ENCODE measurements around the gene PDHB.
"Not testable (repeated sequence)": the region's sequence is repeated elsewhere in the genome, so short reads cannot be mapped to it uniquely, and the experiment has no call there.

Gene PDHB

GRCh38 chr3:58440996-58441355 is 7.3 kb upstream of the PDHB start:
- DNase-seq (ENCODE audit: low read depth in 1 of 2, low spot score in 1 of 2) = not testable (repeated sequence)

- DNase-seq (ENCODE audit: low read depth in 1 of 2, low spot score in 1 of 2) = not testable (repeated sequence)
Observed at GRCh38 chr3:58437276-58437675, 3.6 kb upstream of the PDHB start.

DNA sequence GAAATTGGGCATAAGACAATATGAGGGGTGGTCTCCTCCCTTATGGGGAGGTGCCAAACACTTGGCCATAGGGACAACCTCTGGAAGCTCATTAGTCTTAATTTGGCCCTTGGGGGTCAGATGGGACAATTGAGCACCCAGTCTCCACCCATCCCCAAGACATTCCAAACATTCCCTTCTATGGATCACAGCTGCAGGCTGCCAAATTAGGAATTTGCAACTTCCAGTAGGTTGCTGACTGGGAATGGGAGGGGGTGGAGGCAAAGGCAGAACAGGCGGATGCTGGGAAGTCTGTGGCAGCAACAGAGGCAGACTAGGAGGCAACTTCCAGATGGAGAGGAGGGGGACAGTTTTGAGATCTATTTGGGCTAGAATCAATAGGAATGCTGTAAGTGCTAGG is 1.4 kb upstream of the PDHB start:
- no peak for DNase-seq (ENCODE audit: low read depth in 1 of 2, low spot score in 1 of 2)

- no peak for DNase-seq (ENCODE audit: low read depth in 1 of 2, low spot score in 1 of 2)
Observed at GRCh38 chr3:58434511-58434910, 879 bp upstream of the PDHB start.

DNA sequence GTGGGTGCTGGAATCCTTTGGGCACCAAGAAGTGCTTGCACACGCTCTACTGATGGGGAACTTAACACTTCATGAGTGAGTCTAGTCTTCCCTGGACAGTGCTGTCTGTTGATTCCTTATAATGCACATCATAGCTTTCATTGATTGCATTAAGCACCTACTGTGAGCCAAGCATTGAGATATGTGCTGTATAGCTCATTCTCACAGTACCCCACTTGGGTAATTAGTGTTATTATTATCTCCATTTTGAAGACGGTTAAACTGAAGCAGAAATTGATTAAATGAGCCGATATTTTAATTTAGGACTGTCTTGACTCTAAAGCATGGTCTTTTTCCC is 504 bp upstream of the PDHB start:
- DNase-seq (ENCODE audit: low read depth in 1 of 2, low spot score in 1 of 2) = no peak

- DNase-seq (ENCODE audit: low read depth in 1 of 2, low spot score in 1 of 2) = no peak
Observed at GRCh38 chr3:58432905-58433304, 727 bp downstream of the PDHB start.

DNA sequence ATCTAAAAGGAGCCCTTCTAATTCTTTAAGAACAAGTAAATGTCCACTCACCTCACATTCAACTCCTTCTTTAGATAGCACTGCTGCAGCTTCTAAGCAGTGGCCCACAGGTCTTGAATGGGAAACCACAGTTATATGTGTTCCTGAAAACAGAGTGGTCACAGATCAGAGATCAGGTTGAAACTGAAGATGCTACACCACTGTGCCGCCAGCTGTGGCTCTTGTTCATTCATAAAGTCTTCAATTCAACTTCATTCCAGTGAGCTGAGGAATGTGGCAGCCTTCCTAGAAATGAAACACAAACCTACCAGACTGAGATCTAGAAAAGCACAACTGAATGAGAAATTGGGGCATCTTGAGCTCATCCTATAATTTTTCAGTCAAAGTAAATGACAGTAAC is 4.0 kb downstream of the PDHB start:
- no peak for DNase-seq (ENCODE audit: low read depth in 1 of 2, low spot score in 1 of 2)

- DNase-seq (ENCODE audit: low read depth in 1 of 2, low spot score in 1 of 2) = no peak
Observed at GRCh38 chr3:58427661-58428361, 5.8 kb downstream of the PDHB start.

- no peak for DNase-seq (ENCODE audit: low read depth in 1 of 2, low spot score in 1 of 2)
Observed at GRCh38 chr3:58425782-58426181, 7.8 kb downstream of the PDHB start.

- DNase-seq (ENCODE audit: low read depth in 1 of 2, low spot score in 1 of 2) = no peak
Observed at GRCh38 chr3:58424613-58425012, 9.0 kb downstream of the PDHB start.

DNA sequence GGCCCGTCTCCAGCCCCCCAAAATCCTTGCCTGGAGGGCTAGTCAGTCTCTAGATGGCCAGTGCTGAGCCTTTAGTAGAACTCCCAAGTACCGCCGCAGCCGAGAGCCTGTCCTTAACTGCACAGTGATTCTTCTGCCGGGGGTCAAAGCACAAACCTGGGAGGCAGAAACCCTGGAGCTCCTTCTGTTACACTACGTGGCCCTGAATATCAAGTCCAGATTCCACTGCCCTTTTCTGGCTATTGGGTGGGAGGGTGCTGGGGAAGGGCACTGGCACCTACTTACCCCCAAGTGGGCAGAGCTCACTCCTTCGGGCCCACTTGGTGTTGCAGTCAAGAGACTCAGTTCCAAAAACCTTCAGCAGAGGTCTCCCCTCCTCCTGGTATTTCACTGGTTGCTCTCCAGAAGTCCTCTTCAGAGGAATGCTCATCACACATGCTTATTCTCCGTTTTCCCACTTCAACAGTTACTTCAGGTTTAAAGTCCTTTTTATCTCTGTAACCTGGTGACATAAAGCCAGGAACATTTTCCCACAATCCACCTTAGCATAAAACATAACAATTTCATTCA is 10.8 kb downstream of the PDHB start:
- no peak for DNase-seq (ENCODE audit: low read depth in 1 of 2, low spot score in 1 of 2)

DNA sequence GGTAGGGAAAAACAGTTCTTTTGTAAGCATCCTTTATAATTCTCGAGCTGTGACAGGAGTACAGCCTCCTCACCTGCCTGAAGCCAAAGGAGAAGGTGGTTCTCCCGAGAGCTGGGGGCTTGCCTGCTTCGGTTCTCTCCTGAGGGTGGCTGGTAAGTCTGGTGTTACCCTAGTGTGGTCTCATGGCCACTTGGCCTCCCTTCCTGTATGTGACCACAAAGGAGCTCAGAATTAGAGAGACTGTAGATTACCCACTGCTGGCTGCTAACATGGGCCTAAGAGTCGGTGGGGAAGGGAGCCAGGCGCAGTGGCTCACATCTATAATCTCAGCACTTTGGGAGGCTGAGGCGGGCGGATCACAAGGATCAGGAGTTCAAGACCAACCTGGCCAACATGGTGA is 12.6 kb downstream of the PDHB start:
- DNase-seq (ENCODE audit: low read depth in 1 of 2, low spot score in 1 of 2) = no peak

GRCh38 chr3:58419780-58420507 is 13.7 kb downstream of the PDHB start:
- DNase-seq (ENCODE audit: low read depth in 1 of 2, low spot score in 1 of 2) = no peak

- DNase-seq (ENCODE audit: low read depth in 1 of 2, low spot score in 1 of 2) = no peak
Observed at GRCh38 chr3:58418227-58418626, 15.4 kb downstream of the PDHB start.

DNA sequence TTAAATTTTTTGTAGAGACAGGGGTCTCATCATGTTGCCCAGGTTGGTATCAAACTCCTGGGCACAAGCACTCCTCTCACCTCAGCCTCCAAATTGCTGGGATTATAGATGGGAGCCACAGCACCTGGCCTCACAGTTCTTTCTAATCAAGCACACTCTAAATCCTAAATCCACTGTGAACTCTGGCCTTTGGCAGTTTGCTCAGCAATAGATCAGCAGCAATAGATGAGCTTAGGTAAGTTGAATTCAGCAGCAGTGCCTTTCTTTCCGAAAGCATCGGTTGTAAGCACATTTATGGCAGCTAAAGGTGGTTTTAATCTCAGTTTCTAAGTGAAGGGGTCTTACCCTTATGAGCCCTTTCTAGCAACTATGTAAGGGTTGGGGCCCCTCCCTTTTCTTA is 16.6 kb downstream of the PDHB start:
- DNase-seq (ENCODE audit: low read depth in 1 of 2, low spot score in 1 of 2) = no peak

GRCh38 chr3:58416191-58416590 is 17.4 kb downstream of the PDHB start:
- no peak for DNase-seq (ENCODE audit: low read depth in 1 of 2, low spot score in 1 of 2)

DNA sequence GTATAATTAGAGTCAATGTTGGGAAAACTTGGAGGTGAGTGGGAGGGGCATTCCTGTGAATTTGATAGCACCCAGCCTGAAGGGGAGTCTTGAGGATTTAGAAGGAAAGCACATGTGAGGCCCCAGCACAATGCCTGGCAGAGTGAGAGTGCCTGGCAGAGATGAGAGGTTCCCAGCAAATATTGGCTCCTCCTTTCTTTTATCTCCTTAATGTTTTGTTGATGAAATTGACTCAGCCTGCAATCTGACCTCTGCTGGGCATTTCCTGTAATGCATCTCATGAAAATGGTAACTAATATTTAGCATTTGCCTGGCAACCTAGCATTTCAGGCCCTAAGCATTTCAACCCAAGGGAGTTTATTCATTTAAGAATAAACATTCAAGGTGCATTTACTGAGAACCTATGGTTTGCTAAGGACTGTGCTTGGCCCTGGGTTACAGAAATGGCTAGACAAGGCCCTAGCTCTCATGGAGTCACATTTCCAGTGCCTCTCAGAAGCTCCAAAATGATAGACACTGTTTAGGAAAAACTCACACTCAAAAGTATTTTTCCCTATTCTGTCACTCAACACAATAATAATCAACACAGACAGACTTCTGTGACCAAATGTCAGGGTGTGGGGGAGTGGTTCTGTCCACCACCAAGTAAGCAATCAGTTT is 19.0 kb downstream of the PDHB start:
- peak in 1 of 2 donors; percentile 46 for DNase-seq (ENCODE audit: low read depth in 1 of 2, low spot score in 1 of 2)

GRCh38 chr3:58411851-58412830 is 21.5 kb downstream of the PDHB start:
- DNase-seq (ENCODE audit: low read depth in 1 of 2, low spot score in 1 of 2) = no peak

DNA sequence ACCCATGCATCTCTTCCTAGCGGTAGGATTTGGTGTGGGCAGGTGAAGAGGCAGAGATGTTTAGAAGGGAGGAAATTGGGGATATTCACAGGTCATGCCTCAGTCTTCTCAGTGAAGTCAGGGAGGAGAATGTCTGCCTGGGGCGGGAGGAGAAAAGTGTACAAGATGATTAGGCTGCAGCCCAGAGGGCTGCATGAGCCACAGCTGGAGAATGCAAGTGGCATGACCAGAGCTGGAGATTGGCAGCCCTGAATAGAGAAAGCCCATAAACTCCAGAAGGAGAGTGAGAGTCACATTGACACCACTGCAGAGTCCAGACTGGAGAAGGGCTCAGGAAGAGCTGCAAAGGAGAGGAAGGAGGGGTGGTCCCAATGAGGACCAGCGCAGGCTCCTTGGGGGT is 22.6 kb downstream of the PDHB start:
- DNase-seq (ENCODE audit: low read depth in 1 of 2, low spot score in 1 of 2) = no peak

DNA sequence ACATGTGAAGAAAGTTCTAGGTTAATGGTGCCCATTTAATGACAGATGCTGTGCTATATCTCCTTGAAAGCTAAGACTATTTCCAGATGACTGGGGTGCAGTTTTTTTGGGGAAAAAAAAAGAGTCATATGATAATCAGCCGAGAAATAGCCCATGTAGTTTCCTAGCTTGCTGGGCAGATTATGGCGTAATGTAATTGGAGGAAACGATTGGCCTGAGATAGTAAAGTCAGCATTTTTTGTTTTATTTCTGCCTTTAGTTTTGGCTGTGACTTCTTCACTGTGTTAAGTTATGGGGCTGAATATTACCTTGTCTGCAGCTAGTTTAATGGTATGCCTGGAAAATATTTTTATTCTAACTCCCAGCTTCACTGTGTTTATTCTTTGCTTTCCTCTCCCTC is 24.0 kb downstream of the PDHB start:
- no peak for DNase-seq (ENCODE audit: low read depth in 1 of 2, low spot score in 1 of 2)

GRCh38 chr3:58408906-58409305 is 24.7 kb downstream of the PDHB start:
- DNase-seq (ENCODE audit: low read depth in 1 of 2, low spot score in 1 of 2) = no peak

All from activated CD4-positive, alpha-beta T cell treated with anti-CD3 and anti-CD28 coated beads, Interleukin-2, amount 50 U/mL, for 24 hours (primary cell).